OCI-LY1 (cell line): ENCODE data around the gene RYR1.

Experiments
- CTCF ChIP-seq: fragments of 200-600 bp; sonication (generic), shearing (Covaris generic); IDR thresholded peaks from 2 replicates; pipeline ENCODE4 v1.5.1; 2017; ENCODE audit warnings: mild to moderate bottlenecking, antibody characterized with exemption, low read length, moderate library complexity, mixed read lengths
- EZH2 ChIP-seq: fragments of 200-600 bp; sonication (generic), shearing (Covaris generic); IDR thresholded peaks from 2 replicates; pipeline ENCODE4 v1.8.0; 2017; ENCODE audit warnings: borderline replicate concordance, mixed run types, mild to moderate bottlenecking, antibody characterized with exemption, low read length, moderate library complexity, mixed read lengths

DNA sequence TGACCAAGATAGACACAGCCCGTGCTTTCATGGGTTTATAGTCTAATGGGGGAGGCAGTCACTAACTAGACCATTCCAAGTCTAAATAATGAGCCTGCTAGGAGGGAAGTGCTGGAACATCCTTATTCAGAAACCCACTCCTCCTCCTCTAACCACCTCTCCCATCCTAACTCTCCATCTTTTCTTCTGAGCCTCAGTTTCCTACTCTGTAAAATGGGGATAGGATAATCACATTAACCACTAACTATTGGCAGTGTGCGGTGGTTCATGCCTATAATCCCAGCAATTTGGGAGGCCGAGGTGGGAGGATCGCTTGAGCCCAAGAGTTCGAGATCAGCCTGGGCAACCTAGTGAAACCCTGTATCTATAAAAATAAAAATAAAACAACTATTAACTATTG lies 115.6 kb downstream of the RYR1 start:
- no peak for TF ChIP-seq CTCF
- TF ChIP-seq EZH2 = no peak
